WTC11 (cell line): Measurements from ENCODE around the gene PRKAB2. TPM values are rescaled to one million over a fixed set of nuclear protein-coding genes. Genes with fewer than 3 reads are reported as not detected.

Experiments
- ATAC-seq: fragments of 200-7000 bp; cut with Tn5 transposase; 2 replicates; pipeline ENCODE4 v1.10.0; 2021; ENCODE audit warnings: mild to moderate bottlenecking, moderate library complexity
- CTCF ChIA-PET: fragments of 300-600 bp; sonication (Branson Sonifier 250); formaldehyde crosslinking; loops from one replicate; lab custom pipeline; 2021; ENCODE audit warnings: antibody characterized with exemption; lab: Charles Lee
- POLR2A ChIA-PET: fragments of 350-600 bp; sonication (Branson Sonifier 250); formaldehyde crosslinking; loops from one replicate; lab custom pipeline; 2021; ENCODE audit warnings: antibody characterized with exemption; lab: Charles Lee
- DNase-seq: peaks from one replicate; pipeline ENCODE4 v3.0.0; 2021; ENCODE audit warnings: low spot score
- H3K27ac Mint-ChIP-seq: 2 replicates; pipeline ENCODE4 v1.8.0; 2021; ENCODE audit warnings: mixed read lengths
- H3K27me3 Mint-ChIP-seq: 2 replicates; pipeline ENCODE4 v1.8.0; 2021; ENCODE audit warnings: low read depth, mild to moderate bottlenecking, moderate library complexity, mixed read lengths
- H3K36me3 Mint-ChIP-seq: 2 replicates; pipeline ENCODE4 v1.8.0; 2021; ENCODE audit warnings: mixed read lengths
- H3K4me1 Mint-ChIP-seq: 2 replicates; pipeline ENCODE4 v1.8.0; 2022; ENCODE audit warnings: mixed read lengths
- H3K4me3 Mint-ChIP-seq: 2 replicates; pipeline ENCODE4 v1.8.0; 2021; ENCODE audit warnings: mild to moderate bottlenecking, moderate library complexity, mixed read lengths
- H3K9me3 Mint-ChIP-seq: 2 replicates; pipeline ENCODE4 v1.8.0; 2021; ENCODE audit warnings: mixed read lengths
- ARID4B ChIP-seq: sonication (generic); formaldehyde crosslinking; IDR thresholded peaks from 2 replicates; pipeline ENCODE4 v1.8.0; 2023; ENCODE audit warnings: missing genetic modification reagents, mild to moderate bottlenecking, borderline replicate concordance
- ATF3 ChIP-seq: sonication (generic); formaldehyde crosslinking; conservative IDR thresholded peaks from 2 replicates; pipeline ENCODE4 v1.8.1; 2022; ENCODE audit warnings: mild to moderate bottlenecking, missing genetic modification reagents
- FOXK1 ChIP-seq: sonication (generic); formaldehyde crosslinking; IDR thresholded peaks from 2 replicates; pipeline ENCODE4 v1.8.0; 2022; ENCODE audit warnings: mild to moderate bottlenecking, moderate library complexity, missing genetic modification reagents
- FOXP1 ChIP-seq: sonication (generic); formaldehyde crosslinking; IDR thresholded peaks from 2 replicates; pipeline ENCODE4 v1.8.0; 2022; ENCODE audit warnings: missing genetic modification reagents, mild to moderate bottlenecking, moderate library complexity, borderline replicate concordance
- GABPB1 ChIP-seq: sonication (generic); formaldehyde crosslinking; IDR thresholded peaks from 2 replicates; pipeline ENCODE4 v1.8.1; 2023; ENCODE audit warnings: mild to moderate bottlenecking, missing genetic modification reagents
- HMGA2 ChIP-seq: fragments of 250-450 bp; sonication (Bioruptor Pico); IDR thresholded peaks from 2 replicates; pipeline ENCODE4 v1.4.0; 2021; ENCODE audit warnings: mild to moderate bottlenecking, moderate library complexity
- MAX ChIP-seq: sonication (generic); formaldehyde crosslinking; IDR thresholded peaks from 2 replicates; pipeline ENCODE4 v1.8.0; 2022; ENCODE audit warnings: mild to moderate bottlenecking, missing genetic modification reagents
- MLX ChIP-seq: sonication (generic); formaldehyde crosslinking; IDR thresholded peaks from 2 replicates; pipeline ENCODE4 v1.8.1; 2023; ENCODE audit warnings: mild to moderate bottlenecking, missing genetic modification reagents, moderate library complexity
- NR2C2 ChIP-seq: sonication (generic); formaldehyde crosslinking; IDR thresholded peaks from 2 replicates; pipeline ENCODE4 v1.8.0; 2022; ENCODE audit warnings: mild to moderate bottlenecking, missing genetic modification reagents
- PRDM15 ChIP-seq: sonication (generic); formaldehyde crosslinking; IDR thresholded peaks from 2 replicates; pipeline ENCODE4 v1.8.0; 2022; ENCODE audit warnings: missing genetic modification reagents
- PRRX2 ChIP-seq: fragments of 250-450 bp; sonication (Bioruptor Pico); IDR thresholded peaks from 2 replicates; pipeline ENCODE4 v1.8.0; 2021; ENCODE audit warnings: mild to moderate bottlenecking
- TEAD1 ChIP-seq: sonication (generic); formaldehyde crosslinking; IDR thresholded peaks from 2 replicates; pipeline ENCODE4 v1.8.0; 2022; ENCODE audit warnings: mild to moderate bottlenecking, missing genetic modification reagents
- ZNF232 ChIP-seq: sonication (generic); formaldehyde crosslinking; IDR thresholded peaks from 2 replicates; pipeline ENCODE4 v1.8.0; 2022; ENCODE audit warnings: mild to moderate bottlenecking, missing genetic modification reagents
- ZNF396 ChIP-seq: fragments of 250-450 bp; sonication (Bioruptor Pico); IDR thresholded peaks from 2 replicates; pipeline ENCODE4 v1.8.0; 2021; ENCODE audit warnings: mild to moderate bottlenecking, moderate library complexity, borderline replicate concordance
- ZNF532 ChIP-seq: fragments of 250-450 bp; sonication (Bioruptor Pico); IDR thresholded peaks from 2 replicates; pipeline ENCODE4 v1.9.0; 2021; ENCODE audit warnings: mild to moderate bottlenecking, borderline replicate concordance
- ZSCAN18 ChIP-seq: fragments of 250-450 bp; sonication (Bioruptor Pico); IDR thresholded peaks from 2 replicates; pipeline ENCODE4 v2.1.2; 2022; ENCODE audit warnings: mild to moderate bottlenecking, moderate library complexity
- total RNA-seq: library from RNA; stranded (reverse); gene quantifications from 3 replicates; pipeline ENCODE4 v1.2.3, GENCODE V29; 2021

The PRKAB2 gene
- total RNA-seq, 1 experiment from 2014 or later: 28.3 TPM

GRCh38 chr1:147204080-147204479 lies 31.8 kb upstream of the PRKAB2 start:
- no peak for ATAC-seq
- Mint-ChIP-seq H3K4me1 (no peaks in the 10 kb centered on the region), H3K27ac (no peak overlapping the region), H3K27me3 (no peaks in the 10 kb centered on the region), H3K9me3 (no peaks in the 10 kb centered on the region), H3K36me3 (no peaks in the 10 kb centered on the region), H3K4me3 (no peak overlapping the region)
- ChIA-PET POLR2A (no interaction called here), CTCF (no interaction called here)
- TF ChIP-seq PRDM15 (no peak), TEAD1 (CRISPR knock-in tag) (no peak), HMGA2 (CRISPR knock-in tag) (no peak), PRRX2 (CRISPR knock-in tag) (no peak), ZNF232 (no peak), ZSCAN18 (CRISPR knock-in tag) (no peak), GABPB1 (CRISPR knock-in tag) (no peak), ARID4B (no peak), ATF3 (CRISPR knock-in tag) (no peak), NR2C2 (CRISPR knock-in tag) (no peak), ZNF396 (CRISPR knock-in tag) (no peak), ZNF532 (CRISPR knock-in tag) (no peak), MLX (CRISPR knock-in tag) (no peak), FOXP1 (no peak), FOXK1 (CRISPR knock-in tag) (no peak), MAX (CRISPR knock-in tag) (no peak)
- no peak for DNase-seq
